GM18867 (cell line): Measurements from ENCODE around the gene ANKRD44.

ENCODE experiments used
- ATAC-seq: cut with Tn5 transposase; IDR thresholded peaks from one replicate; pipeline ENCODE4 v1.9.1; 2021; ENCODE audit warnings: mild to moderate bottlenecking, moderate library complexity; ENCODE audit not compliant: unreplicated experiment

The ANKRD44 gene

GRCh38 chr2:197265036-197265435, 45.5 kb downstream of the ANKRD44 start:
- no peak for ATAC-seq

- ATAC-seq: no peak
Observed at GRCh38 chr2:197264332-197264731, 46.2 kb downstream of the ANKRD44 start.

GRCh38 chr2:197263077-197263476, 47.5 kb downstream of the ANKRD44 start:
- ATAC-seq: no peak

- ATAC-seq: peak; percentile 62
Observed at GRCh38 chr2:197261808-197262226, 48.8 kb downstream of the ANKRD44 start.

- ATAC-seq: no peak
Observed at GRCh38 chr2:197259470-197259999, 51.0 kb downstream of the ANKRD44 start.

- ATAC-seq: no peak
Observed at GRCh38 chr2:197258580-197258979, 52.0 kb downstream of the ANKRD44 start.

GRCh38 chr2:197256547-197257170, 53.9 kb downstream of the ANKRD44 start:
- no peak for ATAC-seq

GRCh38 chr2:197256021-197256420, 54.6 kb downstream of the ANKRD44 start:
- no peak for ATAC-seq

GRCh38 chr2:197255543-197255942, 55.0 kb downstream of the ANKRD44 start:
- peak; percentile 93 for ATAC-seq

GRCh38 chr2:197254776-197255530, 55.6 kb downstream of the ANKRD44 start:
- ATAC-seq: peak; percentile 28

GRCh38 chr2:197251576-197251975, 59.0 kb downstream of the ANKRD44 start:
- ATAC-seq: no peak

GRCh38 chr2:197251163-197251562, 59.4 kb downstream of the ANKRD44 start:
- no peak for ATAC-seq

GRCh38 chr2:197250084-197250397, 60.5 kb downstream of the ANKRD44 start:
- no peak for ATAC-seq

- no peak for ATAC-seq
Observed at GRCh38 chr2:197249381-197250083, 61.0 kb downstream of the ANKRD44 start.

- no peak for ATAC-seq
Observed at GRCh38 chr2:197248623-197249022, 62.0 kb downstream of the ANKRD44 start.

- ATAC-seq: no peak
Observed at GRCh38 chr2:197248001-197248401, 62.6 kb downstream of the ANKRD44 start.

GRCh38 chr2:197247083-197247482, 63.5 kb downstream of the ANKRD44 start:
- no peak for ATAC-seq

- ATAC-seq: no peak
Observed at GRCh38 chr2:197245829-197246804, 64.5 kb downstream of the ANKRD44 start.

GRCh38 chr2:197244349-197244748, 66.2 kb downstream of the ANKRD44 start:
- ATAC-seq: no peak

- ATAC-seq: no peak
Observed at GRCh38 chr2:197242719-197243118, 67.9 kb downstream of the ANKRD44 start.

GRCh38 chr2:197241596-197241995, 69.0 kb downstream of the ANKRD44 start:
- ATAC-seq: no peak
